Activated T-helper 1 cell treated with anti-CD3 and anti-CD28 coated beads, Interleukin-12 subunit alpha, Interleukin-12 subunit beta, Interleukin-2, Interleukin-4 antibody, amounts not matched to agents 30 ng/mL and 10 ng/mL and 1 ng/mL, durations not matched to agents 14 hours and 24 hours and 36 hours (primary cell): ENCODE results near the gene ZNF814. TPM values are rescaled to one million over a fixed set of nuclear protein-coding genes. Genes with fewer than 3 reads are reported as not detected.
"Not testable (repeated sequence)": the region's sequence is repeated elsewhere in the genome, so short reads cannot be mapped to it uniquely, and the experiment has no call there.

Experiments used
- DNase-seq: peaks from one replicate; pipeline ENCODE4 v3.0.0; 2021; ENCODE audit warnings: low spot score
- H3K27ac Mint-ChIP-seq: one replicate; pipeline ENCODE4 v1.8.0; 2021; ENCODE audit warnings: mild to moderate bottlenecking, mixed read lengths
- H3K27me3 Mint-ChIP-seq: one replicate; pipeline ENCODE4 v1.8.0; 2022; ENCODE audit warnings: mild to moderate bottlenecking, moderate library complexity, mixed read lengths; ENCODE audit not compliant: insufficient read depth
- H3K36me3 Mint-ChIP-seq: one replicate; pipeline ENCODE4 v1.8.0; 2021; ENCODE audit warnings: low read depth, mixed read lengths
- H3K4me1 Mint-ChIP-seq: one replicate; pipeline ENCODE4 v1.8.0; 2021; ENCODE audit warnings: low read depth, mixed read lengths
- H3K4me3 Mint-ChIP-seq: one replicate; pipeline ENCODE4 v1.8.0; 2021; ENCODE audit warnings: mild to moderate bottlenecking, moderate library complexity, mixed read lengths
- H3K9me3 Mint-ChIP-seq: one replicate; pipeline ENCODE4 v1.8.0; 2021; ENCODE audit warnings: mixed read lengths
- intact Hi-C: fragments of 100-400 bp; cut with micrococcal nuclease; formaldehyde crosslinking; loops from one replicate; pipeline ENCODE4 v1.15.1; 2024
- total RNA-seq: library from RNA; stranded (reverse); gene quantifications from 2 replicates; pipeline ENCODE4 v1.2.3, GENCODE V29; 2022

Gene ZNF814
- total RNA-seq, 1 donor from 2014 or later = 14.1 TPM

GRCh38 chr19:57887195-57887941, 1.5 kb downstream of the ZNF814 start:
- H3K4me3 Mint-ChIP-seq = peak overlapping the region; percentile 89
- intact Hi-C loops = no loop called here

DNA sequence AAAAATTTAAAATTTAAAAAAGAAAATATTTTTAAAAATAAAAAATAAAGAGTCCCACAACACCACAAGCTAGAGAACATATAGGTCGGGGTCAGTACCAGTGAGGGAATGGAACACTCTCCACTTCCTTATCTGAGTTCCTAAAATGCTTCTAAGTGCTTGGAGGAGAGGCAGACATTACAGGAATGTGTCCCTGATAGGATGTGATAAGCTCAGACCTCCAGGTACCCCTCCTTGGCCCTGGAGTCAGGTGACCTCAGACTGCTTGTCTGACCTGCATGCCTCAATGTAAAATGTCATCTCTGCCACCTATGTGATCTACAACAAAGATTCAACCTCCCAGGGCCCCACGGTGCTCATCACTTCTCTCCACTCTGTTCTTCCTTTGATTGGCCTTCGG, 2.8 kb downstream of the ZNF814 start:
- peaks cover 10% of the 10 kb centered on the region for H3K4me1 Mint-ChIP-seq
- no peak overlapping the region for H3K4me3 Mint-ChIP-seq
- intact Hi-C loops = no loop called here
- no peak for DNase-seq
- H3K9me3 Mint-ChIP-seq = peaks cover 47% of the 10 kb centered on the region
- H3K27ac Mint-ChIP-seq = no peak overlapping the region
- H3K27me3 Mint-ChIP-seq = no peaks in the 10 kb centered on the region
- peaks cover 34% of the 10 kb centered on the region for H3K36me3 Mint-ChIP-seq

More at GRCh38 chr19:57887195-57887941, 1.5 kb downstream of the ZNF814 start:
- no peak for DNase-seq
- Mint-ChIP-seq H3K36me3 (peaks cover 34% of the 10 kb centered on the region), H3K27ac (no peak overlapping the region), H3K9me3 (peaks cover 53% of the 10 kb centered on the region), H3K27me3 (no peaks in the 10 kb centered on the region), H3K4me1 (peaks cover 10% of the 10 kb centered on the region)

DNA sequence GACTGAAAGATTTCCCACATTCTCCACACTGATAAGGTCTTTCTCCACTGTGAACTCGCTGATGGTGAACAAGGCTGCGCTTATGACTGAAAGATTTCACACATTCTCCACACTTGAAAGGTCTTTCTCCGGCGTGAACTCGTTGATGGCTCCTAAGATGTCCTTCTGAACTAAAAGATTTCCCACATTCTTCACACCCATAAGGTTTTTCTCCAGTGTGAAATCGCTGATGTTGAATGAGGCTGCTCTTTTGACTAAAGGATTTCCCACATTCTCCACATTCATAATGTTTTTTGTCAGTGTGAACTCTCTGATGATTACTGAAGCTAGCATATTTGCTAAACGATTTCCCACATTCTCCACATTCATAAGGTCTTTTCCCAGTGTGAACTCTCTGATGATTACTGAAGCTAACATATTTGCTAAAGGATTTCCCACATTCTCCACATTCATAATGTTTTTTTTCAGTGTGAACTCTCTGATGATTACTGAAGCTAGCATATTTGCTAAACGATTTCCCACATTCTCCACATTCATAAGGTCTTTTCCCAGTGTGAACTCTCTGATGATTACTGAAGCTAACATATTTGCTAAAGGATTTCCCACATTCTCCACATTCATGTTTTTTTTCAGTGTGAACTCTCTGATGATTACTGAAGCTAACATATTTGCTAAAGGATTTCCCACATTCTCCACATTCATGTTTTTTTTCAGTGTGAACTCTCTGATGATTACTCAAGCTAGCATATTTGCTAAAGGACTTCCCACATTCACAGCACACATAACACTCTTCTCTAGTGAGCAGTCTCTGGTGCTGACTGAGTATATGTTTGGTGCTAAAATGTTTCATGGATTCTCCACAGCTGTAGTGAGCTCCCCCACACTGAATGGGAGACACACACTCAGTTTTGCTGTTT, 14.7 kb downstream of the ZNF814 start:
- H3K27ac Mint-ChIP-seq, H3K27me3 Mint-ChIP-seq, intact Hi-C loops, H3K4me3 Mint-ChIP-seq, H3K4me1 Mint-ChIP-seq, DNase-seq: not testable (repeated sequence)
- Mint-ChIP-seq H3K9me3 (peaks cover 63% of the 10 kb centered on the region), H3K36me3 (peaks cover 47% of the 10 kb centered on the region)

- no peak for DNase-seq
- no peaks in the 10 kb centered on the region for H3K27me3 Mint-ChIP-seq
- no peak overlapping the region for H3K27ac Mint-ChIP-seq
- no peaks in the 10 kb centered on the region for H3K4me1 Mint-ChIP-seq
- H3K36me3 Mint-ChIP-seq = peaks cover 49% of the 10 kb centered on the region
- H3K9me3 Mint-ChIP-seq = peaks cover 58% of the 10 kb centered on the region
- no peak overlapping the region for H3K4me3 Mint-ChIP-seq
- intact Hi-C loops = no loop called here
Measured at GRCh38 chr19:57872450-57872849, 16.4 kb downstream of the ZNF814 start.

GRCh38 chr19:57870225-57870624, 18.6 kb downstream of the ZNF814 start:
- H3K27me3 Mint-ChIP-seq = no peaks in the 10 kb centered on the region
- H3K4me1 Mint-ChIP-seq = no peaks in the 10 kb centered on the region
- H3K9me3 Mint-ChIP-seq = peaks cover 54% of the 10 kb centered on the region
- no peak overlapping the region for H3K4me3 Mint-ChIP-seq
- H3K36me3 Mint-ChIP-seq = peaks cover 52% of the 10 kb centered on the region
- no peak overlapping the region for H3K27ac Mint-ChIP-seq
- intact Hi-C loops = no loop called here
- no peak for DNase-seq

- intact Hi-C loops, H3K4me1 Mint-ChIP-seq, DNase-seq, H3K27me3 Mint-ChIP-seq, H3K4me3 Mint-ChIP-seq, H3K27ac Mint-ChIP-seq: not testable (repeated sequence)
- H3K9me3 Mint-ChIP-seq = peaks cover 58% of the 10 kb centered on the region
- H3K36me3 Mint-ChIP-seq = peaks cover 55% of the 10 kb centered on the region
Measured at GRCh38 chr19:57869655-57870054, 19.2 kb downstream of the ZNF814 start.

GRCh38 chr19:57867868-57868492, 20.9 kb downstream of the ZNF814 start:
- H3K4me1 Mint-ChIP-seq = no peaks in the 10 kb centered on the region
- H3K36me3 Mint-ChIP-seq = peaks cover 55% of the 10 kb centered on the region
- no peak for DNase-seq
- no peak overlapping the region for H3K27ac Mint-ChIP-seq
- no peak overlapping the region for H3K4me3 Mint-ChIP-seq
- peaks cover 50% of the 10 kb centered on the region for H3K9me3 Mint-ChIP-seq
- intact Hi-C loops = no loop called here
- H3K27me3 Mint-ChIP-seq = no peaks in the 10 kb centered on the region

GRCh38 chr19:57862351-57862750, 26.5 kb downstream of the ZNF814 start:
- H3K27ac Mint-ChIP-seq, DNase-seq, H3K4me1 Mint-ChIP-seq, H3K27me3 Mint-ChIP-seq, intact Hi-C loops, H3K4me3 Mint-ChIP-seq: not testable (repeated sequence)
- Mint-ChIP-seq H3K9me3 (peaks cover 55% of the 10 kb centered on the region), H3K36me3 (peaks cover 84% of the 10 kb centered on the region)

DNA sequence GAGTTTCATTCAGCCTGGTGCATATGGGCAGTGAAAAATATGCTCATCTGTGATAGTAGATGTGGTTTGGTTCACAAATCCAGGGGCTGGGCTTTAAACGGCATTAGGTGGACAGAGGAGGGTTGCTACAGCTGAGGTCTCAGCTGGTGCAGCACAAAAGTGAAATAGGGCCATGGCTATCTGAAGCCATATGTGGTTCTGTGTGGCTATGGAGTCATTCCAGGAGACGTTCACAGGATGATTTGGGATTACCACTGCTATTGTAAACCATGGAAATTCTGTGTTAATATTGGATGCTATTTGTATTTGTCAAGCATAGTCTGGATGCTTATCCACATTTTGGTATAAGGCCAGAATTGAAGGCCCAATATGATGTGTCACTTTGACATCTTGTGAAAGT, 34.7 kb downstream of the ZNF814 start:
- intact Hi-C loops = loop anchor here (2.0 kb wide), 1 partner anchor 59 kb away; no protein-coding TSS in a partner anchor
- not testable (repeated sequence) for H3K4me3 Mint-ChIP-seq, H3K27ac Mint-ChIP-seq, H3K27me3 Mint-ChIP-seq, DNase-seq
- Mint-ChIP-seq H3K4me1 (peaks cover 17% of the 10 kb centered on the region), H3K9me3 (peaks cover 32% of the 10 kb centered on the region), H3K36me3 (peaks cover 71% of the 10 kb centered on the region)

GRCh38 chr19:57851812-57852603, 36.8 kb downstream of the ZNF814 start:
- H3K27me3 Mint-ChIP-seq, H3K27ac Mint-ChIP-seq, DNase-seq, intact Hi-C loops: not testable (repeated sequence)
- peak overlapping the region; percentile 1 for H3K4me3 Mint-ChIP-seq
- peaks cover 17% of the 10 kb centered on the region for H3K4me1 Mint-ChIP-seq
- H3K36me3 Mint-ChIP-seq = peaks cover 59% of the 10 kb centered on the region
- peaks cover 25% of the 10 kb centered on the region for H3K9me3 Mint-ChIP-seq

GRCh38 chr19:57850553-57851017, 38.3 kb downstream of the ZNF814 start:
- DNase-seq = no peak
- peaks cover 17% of the 10 kb centered on the region for H3K4me1 Mint-ChIP-seq
- peak overlapping the region; percentile 93 for H3K27ac Mint-ChIP-seq
- H3K27me3 Mint-ChIP-seq = no peaks in the 10 kb centered on the region
- peaks cover 20% of the 10 kb centered on the region for H3K9me3 Mint-ChIP-seq
- H3K4me3 Mint-ChIP-seq = peak overlapping the region; percentile 92
- intact Hi-C loops = loop anchor here (1.0 kb wide), 1 partner anchor 104 kb away; the partner anchor contains the start of gene ZNF776
- H3K36me3 Mint-ChIP-seq = peaks cover 47% of the 10 kb centered on the region
